ENCODE results near the gene TLN1. TPM values are rescaled to one million over a fixed set of nuclear protein-coding genes. Genes with fewer than 3 reads are reported as not detected.

TLN1 gene
- total RNA-seq, 1 donor from 2014 or later = 114 TPM

- H3K4me3 ChIP-seq (ENCODE audit: low read depth, low read length) = peak overlapping the region; percentile 75
- no peak for TF ChIP-seq CTCF (conservative IDR thresholded peaks at IDR 0.05; ENCODE audit: low read depth, low read length)
- DNase-seq (ENCODE audit: low read depth) = no peak
These were observed 16.4 kb upstream of the TLN1 start for GRCh38 chr9:35748242-35748857.

- no peak for DNase-seq (ENCODE audit: low read depth)
- H3K4me3 ChIP-seq (ENCODE audit: low read depth, low read length) = peak overlapping the region; percentile 75
- TF ChIP-seq CTCF (conservative IDR thresholded peaks at IDR 0.05; ENCODE audit: low read depth, low read length) = no peak
These were observed 14.6 kb upstream of the TLN1 start for GRCh38 chr9:35746583-35746982.

- no peak for TF ChIP-seq CTCF (conservative IDR thresholded peaks at IDR 0.05; ENCODE audit: low read depth, low read length)
- H3K4me3 ChIP-seq (ENCODE audit: low read depth, low read length) = peak overlapping the region; percentile 75
- no peak for DNase-seq (ENCODE audit: low read depth)
These were observed 13.6 kb upstream of the TLN1 start for GRCh38 chr9:35745569-35745968.

GRCh38 chr9:35743880-35744518, 12.0 kb upstream of the TLN1 start:
- TF ChIP-seq CTCF (conservative IDR thresholded peaks at IDR 0.05; ENCODE audit: low read depth, low read length) = no peak
- no peak for DNase-seq (ENCODE audit: low read depth)
- H3K4me3 ChIP-seq (ENCODE audit: low read depth, low read length) = no peak overlapping the region

GRCh38 chr9:35743452-35743851, 11.5 kb upstream of the TLN1 start:
- H3K4me3 ChIP-seq (ENCODE audit: low read depth, low read length) = no peak overlapping the region
- no peak for TF ChIP-seq CTCF (conservative IDR thresholded peaks at IDR 0.05; ENCODE audit: low read depth, low read length)
- DNase-seq (ENCODE audit: low read depth) = no peak

- no peak for TF ChIP-seq CTCF (conservative IDR thresholded peaks at IDR 0.05; ENCODE audit: low read depth, low read length)
- no peak overlapping the region for H3K4me3 ChIP-seq (ENCODE audit: low read depth, low read length)
- DNase-seq (ENCODE audit: low read depth) = no peak
These were observed 9.7 kb upstream of the TLN1 start for GRCh38 chr9:35741740-35742139.

GRCh38 chr9:35740243-35740642, 8.2 kb upstream of the TLN1 start:
- no peak for DNase-seq (ENCODE audit: low read depth)
- no peak overlapping the region for H3K4me3 ChIP-seq (ENCODE audit: low read depth, low read length)
- no peak for TF ChIP-seq CTCF (conservative IDR thresholded peaks at IDR 0.05; ENCODE audit: low read depth, low read length)

Data from epithelial cell of proximal tubule (primary cell).